HG03521 (cell line): ENCODE results near the gene SP9.

Source experiments
- ATAC-seq: cut with Tn5 transposase; IDR thresholded peaks from one replicate; pipeline ENCODE4 v1.9.1; 2021; ENCODE audit warnings: mild to moderate bottlenecking, moderate library complexity; ENCODE audit not compliant: unreplicated experiment

The SP9 gene

DNA sequence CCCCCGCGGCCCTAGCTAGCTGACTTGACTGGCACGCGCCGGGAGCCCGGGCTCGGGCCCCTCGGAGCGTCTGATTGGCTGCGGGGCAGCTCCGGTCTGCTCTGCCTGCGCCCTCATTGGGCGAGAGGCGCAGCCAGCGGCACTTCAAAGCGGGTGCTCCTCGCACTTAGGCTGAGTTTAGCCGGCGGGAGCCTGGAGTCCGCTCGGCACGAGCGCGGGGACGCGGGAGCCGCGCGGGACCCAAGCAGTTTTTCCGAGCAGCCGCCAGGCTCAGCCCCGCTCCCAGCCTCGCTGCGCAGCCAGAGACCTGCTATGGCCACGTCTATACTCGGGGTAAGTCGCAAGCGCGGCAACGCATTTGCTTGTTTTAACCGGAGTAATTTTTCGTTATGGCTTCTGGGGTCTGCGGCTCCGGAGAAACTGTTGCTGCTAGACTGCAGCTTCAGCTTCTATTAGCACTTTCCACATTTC, at the start of gene SP9:
Gene SP9 (plus strand): TSS at position 174 of the 471 bp plus-strand sequence. CDS start 139 bp downstream, at position 313.
- no peak for ATAC-seq

DNA sequence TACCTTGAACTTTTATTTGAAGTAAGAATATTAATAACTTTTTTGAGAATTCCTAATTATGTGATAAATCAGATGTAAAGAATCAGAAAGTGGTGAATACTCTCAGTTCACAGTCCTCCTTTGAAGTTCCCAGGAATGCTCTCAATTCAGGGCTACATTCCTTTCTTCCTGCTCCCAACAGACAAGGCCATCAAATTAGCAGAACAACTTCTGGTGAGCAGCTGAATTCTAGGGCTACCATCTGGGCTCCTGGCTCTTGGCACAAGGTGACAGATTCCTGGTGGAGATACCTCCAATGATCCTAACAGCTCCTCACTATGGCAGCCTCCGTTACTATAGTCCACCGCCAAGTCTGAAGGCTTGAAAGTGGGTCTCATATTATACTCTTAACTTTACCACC, 48.6 kb upstream of the SP9 start:
- no peak for ATAC-seq

- no peak for ATAC-seq
These were observed 41.8 kb upstream of the SP9 start for GRCh38 chr2:174292908-174293307.

GRCh38 chr2:174300114-174300513, 34.6 kb upstream of the SP9 start:
- ATAC-seq = no peak

GRCh38 chr2:174312581-174313234, 22.0 kb upstream of the SP9 start:
- ATAC-seq = no peak

- no peak for ATAC-seq
These were observed 12.6 kb upstream of the SP9 start for GRCh38 chr2:174322149-174322548.

GRCh38 chr2:174322746-174323145, 12.0 kb upstream of the SP9 start:
- ATAC-seq = no peak

GRCh38 chr2:174324530-174324929, 10.2 kb upstream of the SP9 start:
- ATAC-seq = no peak

GRCh38 chr2:174325373-174326160, 9.2 kb upstream of the SP9 start:
- no peak for ATAC-seq

DNA sequence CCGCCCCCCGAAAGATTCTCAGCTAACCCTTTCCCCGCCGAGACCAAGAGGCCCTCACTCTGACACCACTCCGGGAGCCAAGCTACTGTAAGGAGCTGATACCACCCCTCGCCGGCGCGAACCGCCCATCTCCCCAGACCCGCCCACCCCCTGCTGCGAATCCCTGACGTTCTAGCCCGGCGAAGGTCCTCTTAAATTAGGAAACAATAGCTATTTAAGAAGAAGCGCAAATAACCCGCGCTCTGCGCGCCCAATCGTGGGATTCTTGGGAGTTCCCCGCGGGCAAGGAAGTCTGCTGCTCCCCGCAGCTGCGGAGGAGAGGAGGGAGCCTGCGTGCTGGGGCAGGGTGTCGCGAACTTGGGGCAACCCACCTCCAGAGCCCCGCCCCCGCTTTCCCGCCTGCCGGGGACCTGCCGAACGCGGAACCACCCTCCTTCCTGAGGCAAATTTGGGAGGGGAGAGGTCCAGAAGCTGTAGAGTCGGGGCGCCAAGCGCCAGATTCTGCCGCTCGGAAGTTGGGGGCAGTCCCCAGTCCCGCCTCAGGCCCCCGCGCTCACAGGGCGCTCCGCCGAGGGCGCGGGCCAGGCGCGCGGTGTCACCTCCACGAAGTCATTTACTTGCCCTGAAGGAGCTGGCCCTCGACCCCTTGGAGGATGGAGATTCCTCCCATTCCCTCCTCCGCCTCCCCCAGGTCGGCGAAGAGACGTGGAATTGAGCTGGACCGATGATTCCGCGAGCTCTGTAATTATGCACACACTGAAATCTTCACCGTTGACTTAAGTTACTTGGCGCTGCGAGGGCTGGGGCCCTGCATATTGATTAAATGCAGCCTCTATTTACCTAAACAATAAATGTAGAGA, 8.4 kb upstream of the SP9 start:
- ATAC-seq = no peak

GRCh38 chr2:174327021-174327840, 7.5 kb upstream of the SP9 start:
- ATAC-seq = no peak

GRCh38 chr2:174327841-174328113, 7.0 kb upstream of the SP9 start:
- ATAC-seq = no peak

DNA sequence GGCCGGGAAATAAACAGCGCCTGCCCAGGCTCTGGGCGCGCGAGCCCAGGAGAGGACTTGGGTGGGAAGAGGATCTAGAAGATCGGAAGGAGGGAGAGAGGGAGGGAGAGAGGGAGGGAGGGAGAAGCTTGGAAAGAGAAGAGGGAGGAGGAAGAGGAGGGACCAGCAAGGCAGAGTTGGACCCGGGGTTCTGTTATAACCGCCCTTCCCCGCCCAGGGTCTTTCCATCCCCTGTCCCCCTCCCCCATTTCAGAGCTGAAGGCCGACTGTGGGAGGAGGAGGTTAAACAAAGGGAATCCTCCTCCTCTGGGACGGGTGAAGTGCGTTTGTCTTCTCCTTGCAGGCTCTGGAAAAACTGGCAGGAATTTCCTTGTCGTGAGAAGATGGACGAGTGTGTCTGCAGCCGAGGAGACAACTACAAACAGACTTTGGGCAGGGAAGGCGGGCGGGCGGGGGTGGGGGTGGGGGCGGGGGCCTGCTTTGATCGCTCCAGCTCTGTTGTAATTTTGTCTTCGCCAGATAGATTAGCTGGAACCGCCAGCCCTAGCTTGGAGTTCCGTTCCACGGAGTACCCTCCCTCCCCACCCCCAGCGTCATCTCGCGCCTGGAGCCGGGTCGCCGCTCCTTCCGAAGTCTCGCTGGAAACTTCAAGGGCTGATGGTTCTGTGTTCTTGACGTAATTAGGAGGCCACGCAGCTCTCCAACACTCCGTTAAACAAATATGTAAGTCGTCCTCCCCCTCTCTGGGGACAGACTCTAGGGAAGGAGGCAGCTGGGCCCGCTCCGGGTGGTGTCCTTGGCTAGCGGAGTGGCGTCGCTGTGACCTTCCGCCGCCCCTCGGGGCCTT, 6.4 kb upstream of the SP9 start:
- no peak for ATAC-seq

- ATAC-seq = no peak
These were observed 5.6 kb upstream of the SP9 start for GRCh38 chr2:174328961-174329715.

DNA sequence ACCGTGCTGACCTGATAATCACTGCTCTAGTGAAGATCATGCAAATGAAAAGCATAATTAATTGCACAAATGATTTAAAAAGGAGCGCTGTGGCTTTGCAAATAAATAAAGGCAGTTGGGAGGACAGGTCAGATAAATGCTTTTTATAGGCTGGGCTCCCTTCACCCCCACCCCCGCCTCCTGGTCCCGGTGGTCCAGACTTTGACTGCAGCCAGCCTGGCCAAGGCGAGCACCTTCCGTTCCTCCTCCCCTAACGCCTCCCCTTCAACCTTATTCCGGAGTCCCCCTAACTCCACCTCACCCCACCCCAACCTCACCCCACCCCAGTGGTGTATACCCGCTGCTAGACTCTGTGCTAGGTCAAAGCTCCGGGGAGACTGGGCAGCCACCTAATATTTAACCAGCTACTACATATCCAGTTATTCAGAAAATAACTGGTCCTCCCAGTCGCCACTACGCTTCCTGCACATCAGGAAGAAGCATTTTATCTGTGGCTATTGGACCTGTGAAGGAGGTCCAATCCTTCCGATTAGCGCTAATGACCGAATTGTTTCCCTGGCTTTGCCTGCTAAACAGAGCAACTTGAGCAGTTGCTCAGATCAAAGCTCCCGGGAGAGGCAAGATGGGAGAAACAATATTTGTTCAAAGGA, 3.7 kb upstream of the SP9 start:
- no peak for ATAC-seq

GRCh38 chr2:174331595-174332216, 3.0 kb upstream of the SP9 start:
- no peak for ATAC-seq

DNA sequence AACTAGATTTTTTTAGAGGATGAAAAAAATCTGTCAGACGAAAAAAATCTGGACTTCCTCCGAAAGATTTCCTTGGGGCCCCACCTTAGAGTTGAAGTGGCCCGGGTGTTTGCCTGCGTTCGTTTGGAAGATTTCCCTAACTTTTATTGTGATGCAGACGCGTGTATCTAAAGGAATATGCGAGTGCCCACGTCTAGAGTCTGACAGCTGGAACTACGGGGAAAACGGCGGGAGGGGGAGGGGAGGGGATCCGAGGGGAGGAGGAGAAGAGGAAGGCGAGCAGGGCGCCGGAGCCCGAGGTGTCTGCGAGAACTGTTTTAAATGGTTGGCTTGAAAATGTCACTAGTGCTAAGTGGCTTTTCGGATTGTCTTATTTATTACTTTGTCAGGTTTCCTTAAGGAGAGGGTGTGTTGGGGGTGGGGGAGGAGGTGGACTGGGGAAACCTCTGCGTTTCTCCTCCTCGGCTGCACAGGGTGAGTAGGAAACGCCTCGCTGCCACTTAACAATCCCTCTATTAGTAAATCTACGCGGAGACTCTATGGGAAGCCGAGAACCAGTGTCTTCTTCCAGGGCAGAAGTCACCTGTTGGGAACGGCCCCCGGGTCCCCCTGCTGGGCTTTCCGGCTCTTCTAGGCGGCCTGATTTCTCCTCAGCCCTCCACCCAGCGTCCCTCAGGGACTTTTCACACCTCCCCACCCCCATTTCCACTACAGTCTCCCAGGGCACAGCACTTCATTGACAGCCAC, 2.4 kb upstream of the SP9 start:
- ATAC-seq = no peak

GRCh38 chr2:174333017-174333371, 1.8 kb upstream of the SP9 start:
- ATAC-seq = no peak
